ENCODE results near the gene BNIP3.

- no peak for TF ChIP-seq SIN3A (IDR thresholded peaks at IDR 0.05; ENCODE audit: borderline replicate concordance, insufficient read depth, low read length)
- no peak for TF ChIP-seq POLR2AphosphoS5 (IDR thresholded peaks at IDR 0.05; ENCODE audit: low read depth, low read length)
- no peak for TF ChIP-seq TAF1 (IDR thresholded peaks at IDR 0.05; ENCODE audit: borderline replicate concordance, insufficient read depth, low read length)
- TF ChIP-seq, protein P1, sequence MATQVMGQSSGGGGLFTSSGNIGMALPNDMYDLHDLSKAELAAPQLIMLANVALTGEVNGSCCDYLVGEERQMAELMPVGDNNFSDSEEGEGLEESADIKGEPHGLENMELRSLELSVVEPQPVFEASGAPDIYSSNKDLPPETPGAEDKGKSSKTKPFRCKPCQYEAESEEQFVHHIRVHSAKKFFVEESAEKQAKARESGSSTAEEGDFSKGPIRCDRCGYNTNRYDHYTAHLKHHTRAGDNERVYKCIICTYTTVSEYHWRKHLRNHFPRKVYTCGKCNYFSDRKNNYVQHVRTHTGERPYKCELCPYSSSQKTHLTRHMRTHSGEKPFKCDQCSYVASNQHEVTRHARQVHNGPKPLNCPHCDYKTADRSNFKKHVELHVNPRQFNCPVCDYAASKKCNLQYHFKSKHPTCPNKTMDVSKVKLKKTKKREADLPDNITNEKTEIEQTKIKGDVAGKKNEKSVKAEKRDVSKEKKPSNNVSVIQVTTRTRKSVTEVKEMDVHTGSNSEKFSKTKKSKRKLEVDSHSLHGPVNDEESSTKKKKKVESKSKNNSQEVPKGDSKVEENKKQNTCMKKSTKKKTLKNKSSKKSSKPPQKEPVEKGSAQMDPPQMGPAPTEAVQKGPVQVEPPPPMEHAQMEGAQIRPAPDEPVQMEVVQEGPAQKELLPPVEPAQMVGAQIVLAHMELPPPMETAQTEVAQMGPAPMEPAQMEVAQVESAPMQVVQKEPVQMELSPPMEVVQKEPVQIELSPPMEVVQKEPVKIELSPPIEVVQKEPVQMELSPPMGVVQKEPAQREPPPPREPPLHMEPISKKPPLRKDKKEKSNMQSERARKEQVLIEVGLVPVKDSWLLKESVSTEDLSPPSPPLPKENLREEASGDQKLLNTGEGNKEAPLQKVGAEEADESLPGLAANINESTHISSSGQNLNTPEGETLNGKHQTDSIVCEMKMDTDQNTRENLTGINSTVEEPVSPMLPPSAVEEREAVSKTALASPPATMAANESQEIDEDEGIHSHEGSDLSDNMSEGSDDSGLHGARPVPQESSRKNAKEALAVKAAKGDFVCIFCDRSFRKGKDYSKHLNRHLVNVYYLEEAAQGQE (IDR thresholded peaks at IDR 0.05; ENCODE audit: insufficient read depth in 1 of 2, low read depth in 2 of 2, low read length in 2 of 2): no peak
- no peak for TF ChIP-seq FOXP2 (optimal IDR thresholded peaks at IDR 0.05; ENCODE audit: borderline replicate concordance, extremely low read depth, extremely low read length, insufficient read depth)
Observed at GRCh38 chr10:131975796-131976195, 5.9 kb downstream of the BNIP3 start.

All from PFSK-1 (cell line).